22Rv1 (cell line): ENCODE results near the gene AGAP1.

Source experiments
- CTCF ChIP-seq: fragments of 450-650 bp; IDR thresholded peaks from 2 replicates; pipeline ENCODE4 v1.5.1; 2017; ENCODE audit warnings: mild to moderate bottlenecking
- ZFX ChIP-seq: fragments of 450-650 bp; IDR thresholded peaks from 2 replicates; pipeline ENCODE4 v1.6.1; 2017; ENCODE audit warnings: antibody characterized with exemption, borderline replicate concordance

DNA sequence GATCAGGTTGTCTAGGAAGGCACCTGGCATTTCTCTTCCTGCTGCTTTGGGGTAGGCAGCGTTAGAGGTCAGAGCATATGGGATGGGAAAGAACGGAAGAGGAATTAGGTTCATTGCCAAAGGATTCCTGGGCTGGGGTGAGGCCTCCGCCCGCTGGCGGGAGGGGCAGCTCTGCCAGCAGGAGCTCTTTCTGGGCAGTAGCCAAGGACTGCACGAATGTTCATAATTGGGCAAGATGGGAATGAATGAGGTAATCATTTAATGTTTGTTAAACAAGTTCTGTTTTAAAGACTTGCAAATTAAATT lies 253.9 kb downstream of the AGAP1 start:
- no peak for TF ChIP-seq CTCF
- no peak for TF ChIP-seq ZFX
